ENCODE measurements around the gene FXYD6. TPM values are rescaled to one million over a fixed set of nuclear protein-coding genes. Genes with fewer than 3 reads are reported as not detected.

Gene FXYD6
- total and polyA plus RNA-seq, 2 of the 8 experiments (the other 6 are each of a cell fraction or from before 2014, with no cell fraction given), result 44.6 to 117 TPM

GRCh38 chr11:117909611-117910382, 33.3 kb upstream of the FXYD6 start (continued):
- TF ChIP-seq EP300 (IDR thresholded peaks at IDR 0.05; ENCODE audit: borderline replicate concordance in 1 of 2, low read depth in 2 of 2, low read length in 2 of 2) (no peak), KDM4A (IDR thresholded peaks at IDR 0.05; ENCODE audit: low read depth, low read length, severe bottlenecking) (no peak), TEAD4 (IDR thresholded peaks at IDR 0.05; ENCODE audit: low read depth, low read length) (no peak), TAF1 (IDR thresholded peaks at IDR 0.05; ENCODE audit: low read depth, low read length) (no peak), CHD2 (IDR thresholded peaks at IDR 0.05; ENCODE audit: low read length) (no peak), ASH2L (IDR thresholded peaks at IDR 0.05; ENCODE audit: low read length) (no peak)
